GF-D8 (cell line): Measurements from ENCODE around the gene SRPK3.

Experiments
- DNase-seq: peaks from one replicate; lab custom pipeline; 2025; lab: John Stamatoyannopoulos, UW

The SRPK3 gene

DNA sequence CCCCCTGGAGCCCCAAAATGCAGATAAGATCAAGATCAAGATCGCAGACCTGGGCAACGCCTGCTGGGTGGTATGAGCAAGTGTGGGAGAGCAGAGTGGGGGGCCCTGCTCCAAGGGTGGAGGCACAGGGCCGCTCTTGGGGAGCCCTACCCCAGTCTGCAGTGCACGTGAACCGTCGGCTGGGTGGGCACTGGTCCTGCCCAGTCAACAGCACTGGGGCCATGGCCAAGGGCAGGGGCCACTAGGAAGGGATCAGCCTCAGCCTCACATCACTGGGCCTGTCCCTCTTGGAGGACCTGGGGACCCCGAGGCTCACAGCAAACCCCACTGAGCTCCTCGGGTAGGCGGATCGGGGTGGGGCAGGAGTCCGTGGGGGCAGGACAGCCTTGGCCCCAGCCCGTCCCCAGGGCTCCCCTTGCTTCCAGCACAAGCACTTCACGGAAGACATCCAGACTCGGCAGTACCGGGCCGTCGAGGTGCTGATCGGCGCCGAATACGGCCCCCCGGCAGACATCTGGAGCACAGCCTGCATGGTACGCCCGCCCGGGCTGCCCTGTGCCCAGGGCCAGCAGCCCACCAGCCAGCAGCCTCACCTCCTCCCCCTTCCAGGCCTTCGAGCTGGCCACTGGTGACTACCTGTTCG is 3.6 kb downstream of the SRPK3 start:
- no peak for DNase-seq

DNA sequence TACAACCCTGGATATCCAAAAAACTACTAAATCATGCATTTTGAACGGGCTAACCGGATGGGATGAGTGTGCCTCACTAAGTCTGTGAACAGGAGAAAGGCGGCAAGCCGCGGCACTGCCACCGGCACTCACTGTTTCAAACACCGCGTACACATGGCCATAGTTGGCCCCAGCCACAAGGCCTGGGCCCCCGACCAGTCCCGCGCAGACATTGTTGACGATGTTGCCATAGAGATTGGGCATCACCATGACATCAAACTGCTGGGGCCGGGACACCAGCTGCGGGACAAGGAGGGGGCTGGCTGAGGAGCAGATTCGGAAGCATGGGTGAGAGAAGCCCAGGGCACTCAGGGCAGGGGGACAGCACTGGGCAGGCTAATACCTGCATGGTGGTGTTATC is 5.8 kb downstream of the SRPK3 start:
- DNase-seq = no peak

DNA sequence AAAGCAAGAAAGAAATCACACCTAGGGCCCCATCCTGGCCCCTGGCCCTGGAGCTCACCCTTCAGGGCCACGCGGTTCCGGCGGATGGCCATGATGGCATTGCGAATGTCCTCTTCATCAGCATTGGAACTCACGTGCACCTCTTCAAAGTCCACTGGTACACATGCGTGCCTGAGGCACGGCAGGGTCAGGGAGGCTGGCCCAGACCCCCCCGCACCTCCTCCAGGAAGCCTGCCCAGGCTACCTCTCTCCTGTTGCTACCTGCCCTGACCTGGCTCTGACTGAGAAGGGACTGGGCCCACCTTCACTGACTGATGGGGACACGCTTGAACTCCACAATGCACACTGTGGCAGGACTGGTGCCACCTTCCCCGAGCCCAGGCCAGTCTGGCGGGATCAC is 8.8 kb downstream of the SRPK3 start:
- DNase-seq = no peak

DNA sequence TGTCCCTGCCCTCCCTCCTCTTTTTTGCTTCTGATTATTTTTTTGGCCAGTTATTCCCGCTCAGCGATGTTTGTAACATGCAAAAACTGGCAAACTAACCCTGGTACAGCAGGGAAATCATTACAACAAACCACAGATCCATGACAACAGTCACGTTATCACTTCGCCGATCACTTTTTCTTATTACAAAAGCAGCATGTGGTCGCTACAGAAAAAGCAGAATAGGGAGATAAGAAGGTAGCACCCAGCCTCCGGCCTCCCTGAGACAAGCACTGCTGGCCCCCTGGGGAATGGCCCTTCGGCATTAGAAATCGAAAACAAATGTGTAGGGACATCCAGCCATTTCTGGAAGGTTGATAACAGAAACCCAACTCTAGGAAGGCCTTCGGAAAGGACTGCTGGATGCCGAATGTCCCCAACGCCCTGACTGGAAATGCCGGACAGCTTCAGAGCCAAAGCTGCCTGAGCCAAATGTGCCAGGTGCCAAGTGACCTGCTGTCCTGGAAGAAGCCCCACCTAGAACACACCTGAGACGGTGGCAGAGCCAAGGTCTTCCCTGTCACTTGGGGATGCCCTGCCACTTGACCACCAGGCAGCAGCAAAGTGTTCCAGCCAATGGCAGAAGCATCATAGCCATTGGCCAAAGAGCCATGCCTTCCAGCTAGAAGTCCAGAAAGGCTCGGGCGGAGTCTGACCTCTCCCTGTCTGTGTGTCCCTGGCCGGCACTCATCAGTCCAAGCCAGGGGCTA is 10.4 kb downstream of the SRPK3 start:
- DNase-seq = peak; percentile 77

GRCh38 chrX:153792368-153792767 is 11.5 kb downstream of the SRPK3 start:
- DNase-seq = no peak

GRCh38 chrX:153793291-153793690 is 12.4 kb downstream of the SRPK3 start:
- no peak for DNase-seq

DNA sequence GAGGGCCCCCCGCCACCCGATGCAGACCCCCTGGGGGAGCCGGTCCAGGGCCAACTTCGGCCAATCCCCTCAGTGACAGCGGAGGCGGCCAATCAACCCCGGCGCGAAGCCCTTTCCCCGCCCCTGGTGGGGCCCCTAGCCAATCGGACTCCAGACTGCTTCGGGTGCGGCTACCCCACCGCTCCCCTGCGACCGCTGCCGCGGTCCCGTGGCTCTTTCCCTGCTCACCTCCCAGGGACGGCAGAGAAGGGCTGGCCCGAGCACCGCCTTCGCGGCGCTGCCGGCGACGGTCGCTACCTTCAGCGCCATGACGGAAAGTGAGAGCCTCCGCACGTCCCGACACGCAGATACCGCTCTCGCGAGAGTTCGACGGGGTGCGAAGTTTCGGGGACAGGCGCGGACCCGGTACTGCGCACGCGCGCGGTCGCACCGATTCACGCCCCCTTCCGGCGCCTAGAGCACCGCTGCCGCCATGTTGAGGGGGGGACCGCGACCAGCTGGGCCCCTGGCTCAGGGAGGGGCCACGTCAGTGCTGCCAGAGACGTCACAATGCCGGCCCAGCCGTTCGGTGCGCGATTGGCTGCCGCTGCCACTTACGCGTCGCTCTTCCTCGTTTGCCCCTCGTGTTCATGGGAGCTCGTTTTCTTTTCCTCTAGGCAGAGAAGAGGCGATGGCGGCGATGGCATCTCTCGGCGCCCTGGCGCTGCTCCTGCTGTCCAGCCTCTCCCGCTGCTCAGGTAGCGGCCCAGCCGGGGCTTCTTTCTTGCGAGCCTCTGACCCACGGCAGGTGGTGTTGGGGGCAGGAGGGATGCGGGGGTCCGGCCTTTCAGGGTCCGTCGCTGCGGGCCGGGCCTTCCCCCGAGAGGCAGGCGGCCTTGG is 13.4 kb downstream of the SRPK3 start, which contains the start of the genes IDH3G and SSR4:
TSS of gene IDH3G (minus strand) at position 358 of the 879 bp plus-strand sequence. CDS start at position 309, 49 bp downstream.
TSS of gene SSR4 (plus strand) at position 651 of the 879 bp plus-strand sequence. CDS start at position 671, 20 bp downstream.
- peak; percentile 82 for DNase-seq

DNA sequence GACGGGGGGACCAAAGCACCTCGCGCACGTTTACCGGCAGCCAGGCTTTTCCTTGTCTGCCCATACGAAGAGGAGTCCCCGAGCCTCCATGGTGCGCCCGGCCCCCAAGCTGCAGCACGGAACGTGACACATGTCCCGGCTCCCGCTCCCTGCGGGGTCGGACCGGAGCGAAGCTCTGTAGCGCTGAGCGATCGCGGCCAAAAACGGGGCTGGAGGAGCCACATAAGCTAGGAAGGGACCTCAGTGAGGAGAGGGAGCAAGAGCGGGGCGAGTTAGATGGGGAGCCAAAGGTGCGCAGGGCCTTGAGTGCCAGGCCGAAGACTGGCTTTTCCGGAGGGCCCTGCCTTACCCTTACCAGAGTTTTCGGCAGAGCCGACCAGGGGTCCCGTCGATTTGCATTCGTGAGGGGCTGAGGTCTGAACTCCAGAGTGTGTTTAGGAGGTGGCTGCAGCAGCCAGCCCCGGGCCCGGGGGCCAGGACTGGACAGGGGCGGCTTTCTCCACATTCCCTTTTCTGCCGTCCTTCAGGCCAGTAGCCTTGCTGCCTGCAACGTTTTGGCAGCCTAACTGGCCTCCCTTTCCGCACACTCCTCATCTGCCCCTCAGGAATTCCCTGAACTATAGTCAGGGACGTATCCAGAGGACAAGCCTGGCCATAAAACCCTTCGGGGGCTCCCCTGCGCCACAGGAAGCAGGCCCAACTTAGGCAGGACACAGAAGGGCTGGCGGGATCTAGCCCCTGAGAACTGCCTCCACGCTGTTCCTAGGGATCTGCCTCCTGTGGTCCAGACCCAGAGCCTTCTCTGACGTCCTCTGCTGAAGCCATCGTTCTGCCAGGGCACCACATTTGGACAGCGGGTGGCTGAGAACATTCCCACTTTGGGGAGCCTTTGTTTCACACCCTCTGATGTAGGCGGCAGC is 14.3 kb downstream of the SRPK3 start:
- DNase-seq = no peak

- no peak for DNase-seq
Measured at GRCh38 chrX:153797415-153798015, 16.7 kb downstream of the SRPK3 start.

DNA sequence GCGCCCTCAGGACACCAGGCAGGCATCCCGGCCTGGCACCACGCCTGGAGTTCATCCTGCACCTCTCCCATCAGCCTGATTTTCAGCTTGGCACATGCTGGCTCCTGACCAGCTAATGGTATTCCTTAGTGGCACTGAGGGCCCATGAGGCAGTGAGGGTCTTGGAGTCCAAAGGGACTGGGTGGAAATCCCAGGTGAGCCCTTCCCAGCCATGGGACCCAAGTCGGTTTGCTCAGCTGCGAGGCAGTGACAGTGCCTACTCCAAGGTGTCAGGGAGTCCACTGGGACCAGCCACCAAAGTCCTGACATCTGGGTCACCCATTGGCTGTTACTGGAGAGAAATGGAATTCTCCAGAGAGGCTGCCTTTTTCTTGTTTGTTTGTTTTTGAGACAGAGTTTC is 18.5 kb downstream of the SRPK3 start:
- DNase-seq = no peak

GRCh38 chrX:153800177-153800722 is 19.4 kb downstream of the SRPK3 start:
- no peak for DNase-seq

DNA sequence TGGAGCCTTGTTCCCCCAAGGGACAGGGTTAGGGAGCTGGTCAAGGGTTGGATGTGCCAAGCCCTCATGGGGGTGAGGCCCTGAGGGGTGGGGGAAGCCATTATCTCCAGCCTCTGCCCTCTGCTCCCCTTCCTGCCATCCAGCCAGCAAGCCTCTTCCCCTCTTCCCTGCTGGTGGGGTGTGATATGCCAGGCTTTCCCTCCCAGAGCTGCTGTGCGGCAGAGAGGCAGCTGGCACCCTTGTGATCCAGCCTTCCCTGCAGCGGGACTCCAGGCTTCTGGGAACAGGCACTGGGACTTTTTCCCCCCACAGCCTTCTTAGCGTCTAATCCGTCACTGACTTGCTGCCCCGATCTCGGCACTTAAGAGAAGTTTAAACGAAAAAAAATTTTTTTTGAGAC is 19.9 kb downstream of the SRPK3 start:
- DNase-seq = no peak

GRCh38 chrX:153801669-153802068 is 20.8 kb downstream of the SRPK3 start:
- DNase-seq = no peak

DNA sequence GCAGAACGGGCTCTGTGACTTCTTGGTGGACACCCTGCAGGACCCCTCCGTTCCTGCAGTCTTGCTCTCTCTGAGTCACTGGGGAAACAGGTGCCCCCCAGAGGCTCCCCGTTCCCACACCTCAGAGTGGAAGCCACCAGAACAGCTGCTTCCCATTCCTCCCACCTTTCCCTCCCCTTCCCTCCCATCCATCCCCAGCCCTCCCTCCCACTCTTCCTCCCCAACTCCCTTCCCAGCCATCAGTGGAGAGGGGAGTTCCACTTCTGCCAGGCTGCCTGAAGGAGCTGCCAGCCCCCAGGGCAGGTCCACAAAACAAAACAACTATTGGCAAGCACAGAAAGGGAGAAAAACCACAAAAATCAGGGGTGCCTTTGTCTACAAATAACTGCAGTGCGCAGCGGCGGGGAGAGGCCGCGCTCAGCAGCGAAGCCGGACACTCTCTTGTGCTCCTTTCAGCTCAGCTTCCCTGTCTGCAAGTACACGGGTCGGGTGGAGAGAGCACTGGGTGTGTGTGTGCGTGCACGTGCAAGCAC is 21.7 kb downstream of the SRPK3 start:
- no peak for DNase-seq

- DNase-seq = no peak
Measured at GRCh38 chrX:153803211-153804099, 22.6 kb downstream of the SRPK3 start.

GRCh38 chrX:153804100-153804595 is 23.3 kb downstream of the SRPK3 start:
- DNase-seq = no peak

GRCh38 chrX:153804621-153805020 is 23.8 kb downstream of the SRPK3 start:
- DNase-seq = no peak

- no peak for DNase-seq
Measured at GRCh38 chrX:153805436-153805835, 24.6 kb downstream of the SRPK3 start.

DNA sequence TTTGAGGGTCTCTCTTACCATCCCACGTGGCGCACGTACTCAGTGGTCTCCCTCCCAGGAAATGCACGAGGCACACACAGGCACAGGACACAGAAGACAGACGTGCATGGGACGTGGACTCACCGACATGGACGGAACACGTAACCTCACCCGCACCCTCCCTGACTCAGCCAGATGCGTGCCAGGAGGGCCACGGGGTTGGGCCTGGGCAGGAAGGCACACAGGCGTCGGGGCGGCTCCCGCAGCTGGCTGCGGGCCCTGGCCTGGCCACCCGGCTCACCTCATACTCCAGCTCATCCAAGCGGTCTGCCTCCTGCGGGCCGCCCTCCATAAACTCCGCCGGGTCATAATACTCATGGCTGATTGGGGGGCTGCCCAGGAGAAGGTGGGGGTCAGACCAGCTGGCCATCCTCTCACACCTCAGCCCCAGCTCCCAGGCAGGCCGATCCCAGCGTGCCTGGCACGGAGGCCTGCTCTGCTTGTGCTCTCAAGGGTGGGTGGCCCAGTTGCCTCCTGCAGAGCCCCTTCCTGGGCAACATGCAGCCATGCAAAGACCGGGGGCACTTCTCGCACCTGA is 26.2 kb downstream of the SRPK3 start:
- no peak for DNase-seq
